ENCODE results near the gene STARD4.

Gene STARD4

GRCh38 chr5:111453295-111453694 is 59.0 kb downstream of the STARD4 start:
- Histone ChIP-seq H3K27me3 (ENCODE audit: insufficient read depth, low read length) (no peaks in the 10 kb centered on the region), H3K9me3 (ENCODE audit: low read length) (no peaks in the 10 kb centered on the region), H3K36me3 (ENCODE audit: insufficient read depth, low read length) (no peaks in the 10 kb centered on the region), H3K4me1 (ENCODE audit: insufficient read depth, low read length) (peaks cover 13% of the 10 kb centered on the region), H2AFZ (ENCODE audit: low read depth, low read length) (no peak overlapping the region), H3K4me3 (ENCODE audit: low read length) (no peak overlapping the region)

- H3K4me3 ChIP-seq (ENCODE audit: low read length) = no peak overlapping the region
- no peaks in the 10 kb centered on the region for H3K36me3 ChIP-seq (ENCODE audit: insufficient read depth, low read length)
- no peaks in the 10 kb centered on the region for H3K27me3 ChIP-seq (ENCODE audit: insufficient read depth, low read length)
- no peaks in the 10 kb centered on the region for H3K4me1 ChIP-seq (ENCODE audit: insufficient read depth, low read length)
- no peaks in the 10 kb centered on the region for H3K9me3 ChIP-seq (ENCODE audit: low read length)
- no peak overlapping the region for H2AFZ ChIP-seq (ENCODE audit: low read depth, low read length)
These were observed 64.5 kb downstream of the STARD4 start for GRCh38 chr5:111447822-111448221.

- H2AFZ ChIP-seq (ENCODE audit: low read depth, low read length) = no peak overlapping the region
- no peak overlapping the region for H3K4me3 ChIP-seq (ENCODE audit: low read length)
- no peaks in the 10 kb centered on the region for H3K4me1 ChIP-seq (ENCODE audit: insufficient read depth, low read length)
- no peaks in the 10 kb centered on the region for H3K36me3 ChIP-seq (ENCODE audit: insufficient read depth, low read length)
- H3K27me3 ChIP-seq (ENCODE audit: insufficient read depth, low read length) = no peaks in the 10 kb centered on the region
- H3K9me3 ChIP-seq (ENCODE audit: low read length) = no peaks in the 10 kb centered on the region
These were observed 65.2 kb downstream of the STARD4 start for GRCh38 chr5:111447099-111447498.

Measured in neuron (in vitro differentiated cells).